Measurements from ENCODE around the gene SDK1. TPM values are rescaled to one million over a fixed set of nuclear protein-coding genes. Genes with fewer than 3 reads are reported as not detected.

SDK1 gene
- total and polyA plus RNA-seq, 8 donors: 1.6 to 11.2 (median 6.6) TPM

DNA sequence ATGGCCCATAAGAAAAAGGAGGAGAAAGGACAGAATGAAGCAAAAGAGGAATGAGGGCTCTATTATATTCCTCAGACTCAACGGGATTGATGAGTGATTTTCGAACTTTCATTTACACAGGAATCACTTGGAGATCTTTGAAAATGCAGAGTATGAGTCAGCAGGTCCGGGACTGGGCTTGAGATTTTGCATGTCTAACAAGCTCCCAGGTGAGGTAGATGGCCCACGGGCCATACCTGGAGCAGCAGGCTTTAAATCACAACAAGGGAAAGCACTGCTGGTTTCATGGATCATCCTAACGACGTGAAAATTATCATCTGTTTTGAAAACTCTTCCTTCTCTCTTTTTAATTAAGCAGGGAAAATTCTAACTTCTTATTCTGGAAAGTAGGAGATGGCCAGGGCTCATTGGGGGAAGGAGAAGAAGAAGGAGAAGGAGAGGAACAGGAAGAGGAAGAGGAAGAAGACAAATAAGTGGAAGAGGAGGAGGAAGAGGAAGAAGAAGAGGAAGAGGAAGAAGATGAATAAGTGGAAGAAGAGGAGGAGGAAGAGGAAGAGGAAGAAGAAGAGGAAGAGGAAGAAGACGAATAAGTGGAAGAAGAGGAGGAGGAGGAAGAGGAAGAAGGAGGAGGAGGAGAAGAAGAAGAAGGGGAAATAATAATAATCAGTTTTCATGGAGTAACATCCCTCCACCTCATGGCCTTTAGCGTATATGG, 3.8 kb upstream of the SDK1 start:
- TF ChIP-seq POLR2AphosphoS5 (IDR thresholded peaks at IDR 0.05): no peak
- TF ChIP-seq, protein P1, sequence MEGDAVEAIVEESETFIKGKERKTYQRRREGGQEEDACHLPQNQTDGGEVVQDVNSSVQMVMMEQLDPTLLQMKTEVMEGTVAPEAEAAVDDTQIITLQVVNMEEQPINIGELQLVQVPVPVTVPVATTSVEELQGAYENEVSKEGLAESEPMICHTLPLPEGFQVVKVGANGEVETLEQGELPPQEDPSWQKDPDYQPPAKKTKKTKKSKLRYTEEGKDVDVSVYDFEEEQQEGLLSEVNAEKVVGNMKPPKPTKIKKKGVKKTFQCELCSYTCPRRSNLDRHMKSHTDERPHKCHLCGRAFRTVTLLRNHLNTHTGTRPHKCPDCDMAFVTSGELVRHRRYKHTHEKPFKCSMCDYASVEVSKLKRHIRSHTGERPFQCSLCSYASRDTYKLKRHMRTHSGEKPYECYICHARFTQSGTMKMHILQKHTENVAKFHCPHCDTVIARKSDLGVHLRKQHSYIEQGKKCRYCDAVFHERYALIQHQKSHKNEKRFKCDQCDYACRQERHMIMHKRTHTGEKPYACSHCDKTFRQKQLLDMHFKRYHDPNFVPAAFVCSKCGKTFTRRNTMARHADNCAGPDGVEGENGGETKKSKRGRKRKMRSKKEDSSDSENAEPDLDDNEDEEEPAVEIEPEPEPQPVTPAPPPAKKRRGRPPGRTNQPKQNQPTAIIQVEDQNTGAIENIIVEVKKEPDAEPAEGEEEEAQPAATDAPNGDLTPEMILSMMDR (IDR thresholded peaks at IDR 0.05): no peak
- TF ChIP-seq POLR2A (IDR thresholded peaks at IDR 0.05): no peak
- TF ChIP-seq EP300 (IDR thresholded peaks at IDR 0.05): no peak
- WGBS, 5 donors: 72 to 79% (median 73%) methylated on average over 8 of the region's 8 CpGs
- Histone ChIP-seq H3K4me3 (no peak overlapping the region), H3K4me1 (peaks cover 5 to 18% (median 16%) of the 10 kb centered on the region in 4 donors), H3K9me3 (no peaks in the 10 kb centered on the region), H3K36me3 (no peaks in the 10 kb centered on the region), H3K27ac (no peak overlapping the region), H3K27me3 (peaks cover 0 to 27% (median 6%) of the 10 kb centered on the region in 3 donors)
- no peak for DNase-seq
- intact Hi-C loops (cut with DNase I; ENCODE audit: low total_unique reads): no loop called here

- Histone ChIP-seq H3K4me3 (peak overlapping the region; percentile 52 to 65 (median 58)), H3K9me3 (no peaks in the 10 kb centered on the region), H3K27me3 (peaks cover 0 to 29% (median 6%) of the 10 kb centered on the region in 3 donors), H3K36me3 (no peaks in the 10 kb centered on the region), H3K4me1 (peaks cover 5 to 24% (median 21%) of the 10 kb centered on the region in 4 donors), H3K27ac (peak overlapping the region in 2 of 5 donors; percentile 17 to 48)
- intact Hi-C loops (cut with DNase I; ENCODE audit: low total_unique reads): no loop called here
- peak in 1 of 2 donors; percentile 55 for DNase-seq
- no peak for TF ChIP-seq POLR2A (IDR thresholded peaks at IDR 0.05)
- TF ChIP-seq POLR2AphosphoS5 (IDR thresholded peaks at IDR 0.05): no peak
- no peak for TF ChIP-seq EP300 (IDR thresholded peaks at IDR 0.05)
- TF ChIP-seq, protein P1 (IDR thresholded peaks at IDR 0.05): no peak
- 2 to 6% (median 3%) methylated on average over 12 to 20 of the region's 20 CpGs for whole genome bisulfite sequencing, 5 donors
Observed at GRCh38 chr7:3300221-3300650, 816 bp upstream of the SDK1 start.

GRCh38 chr7:3301449-3301731, 338 bp downstream of the SDK1 start:
- Histone ChIP-seq H3K27me3 (peaks cover 0 to 22% (median 6%) of the 10 kb centered on the region in 3 donors), H3K36me3 (no peaks in the 10 kb centered on the region), H3K9me3 (no peaks in the 10 kb centered on the region), H3K27ac (peak overlapping the region in 2 of 5 donors; percentile 72 to 77), H3K4me3 (peak overlapping the region; percentile 52 to 65 (median 58)), H3K4me1 (peaks cover 5 to 24% (median 21%) of the 10 kb centered on the region in 4 donors)
- intact Hi-C loops (cut with DNase I; ENCODE audit: low total_unique reads): no loop called here
- DNase-seq: no peak
- WGBS, 5 donors: 0% methylated on average over 30 to 56 of the region's 56 CpGs; no CpG with 5 or more reads in 3 of the 5 donors
- TF ChIP-seq EP300 (IDR thresholded peaks at IDR 0.05): no peak
- no peak for TF ChIP-seq POLR2AphosphoS5 (IDR thresholded peaks at IDR 0.05)
- TF ChIP-seq, protein P1 (IDR thresholded peaks at IDR 0.05): no peak
- TF ChIP-seq POLR2A (IDR thresholded peaks at IDR 0.05): no peak

- Histone ChIP-seq H3K27me3 (peaks cover 0 to 17% (median 6%) of the 10 kb centered on the region in 3 donors), H3K4me3 (peak overlapping the region; percentile 62 to 75 (median 62)), H3K27ac (peak overlapping the region; percentile 24 to 76 (median 53)), H3K9me3 (no peaks in the 10 kb centered on the region), H3K36me3 (no peaks in the 10 kb centered on the region), H3K4me1 (peaks cover 5 to 24% (median 21%) of the 10 kb centered on the region in 4 donors)
- intact Hi-C loops (cut with DNase I; ENCODE audit: low total_unique reads): no loop called here
- WGBS, 5 donors: 1 to 3% (median 1%) methylated on average over 24 to 45 of the region's 45 CpGs
- peak in 1 of 2 donors; percentile 72 for DNase-seq
- no peak for TF ChIP-seq EP300 (IDR thresholded peaks at IDR 0.05)
- TF ChIP-seq POLR2A (IDR thresholded peaks at IDR 0.05): no peak
- TF ChIP-seq, protein P1 (IDR thresholded peaks at IDR 0.05): no peak
- TF ChIP-seq POLR2AphosphoS5 (IDR thresholded peaks at IDR 0.05): no peak
Observed at GRCh38 chr7:3301831-3302618, 973 bp downstream of the SDK1 start.
